Mononuclear cell (primary cell): Measurements from ENCODE around the gene RALBP1. TPM values are rescaled to one million over a fixed set of nuclear protein-coding genes. Genes with fewer than 3 reads are reported as not detected.

Experiments used
- H3K27me3 ChIP-seq: 2 replicates; pipeline ENCODE4 v1.6.0; 2011; ENCODE audit warnings: low read length, control low read depth; ENCODE audit not compliant: insufficient read depth
- H3K4me1 ChIP-seq: 2 replicates; pipeline ENCODE4 v1.5.1; 2011; ENCODE audit warnings: mild to moderate bottlenecking, low read length, control low read depth; ENCODE audit not compliant: insufficient read depth
- H3K4me3 ChIP-seq: 2 replicates; pipeline ENCODE4 v1.5.1; 2011; ENCODE audit warnings: mild to moderate bottlenecking, low read length, moderate library complexity
- H3K9me3 ChIP-seq: 2 replicates; pipeline ENCODE4 v1.5.1; 2011; ENCODE audit warnings: low read depth, mild to moderate bottlenecking, control low read depth, low read length
- total RNA-seq: library from RNA; depleted of rRNA; stranded (reverse); fragments of >200 nt; gene quantifications from one replicate; pipeline ENCODE4 v1.2.3, GENCODE V29; 2012

The RALBP1 gene
- total RNA-seq, 1 donor, result 15.6 TPM

DNA sequence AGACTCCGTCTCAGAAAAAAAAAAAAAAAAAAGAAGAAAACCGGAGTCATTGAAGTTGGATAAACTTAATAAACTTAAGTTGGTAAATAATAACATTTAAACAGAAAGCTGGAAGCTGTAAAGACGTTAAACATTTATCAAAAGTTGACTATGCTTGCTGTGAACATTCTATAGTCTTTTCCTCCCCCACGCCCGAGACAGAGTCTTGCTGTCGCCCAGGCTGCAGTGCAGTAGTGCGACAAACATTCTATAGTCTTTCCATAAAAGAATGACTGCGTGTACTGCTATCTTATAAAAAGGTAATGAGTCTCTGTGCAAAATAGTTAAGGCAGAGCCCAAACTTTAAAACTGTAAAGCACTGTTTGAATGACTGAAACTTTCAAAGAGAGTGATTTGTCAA is 93.9 kb downstream of the RALBP1 start:
- Histone ChIP-seq H3K4me1 (no peaks in the 10 kb centered on the region), H3K9me3 (no peaks in the 10 kb centered on the region), H3K27me3 (no peaks in the 10 kb centered on the region), H3K4me3 (no peak overlapping the region)

DNA sequence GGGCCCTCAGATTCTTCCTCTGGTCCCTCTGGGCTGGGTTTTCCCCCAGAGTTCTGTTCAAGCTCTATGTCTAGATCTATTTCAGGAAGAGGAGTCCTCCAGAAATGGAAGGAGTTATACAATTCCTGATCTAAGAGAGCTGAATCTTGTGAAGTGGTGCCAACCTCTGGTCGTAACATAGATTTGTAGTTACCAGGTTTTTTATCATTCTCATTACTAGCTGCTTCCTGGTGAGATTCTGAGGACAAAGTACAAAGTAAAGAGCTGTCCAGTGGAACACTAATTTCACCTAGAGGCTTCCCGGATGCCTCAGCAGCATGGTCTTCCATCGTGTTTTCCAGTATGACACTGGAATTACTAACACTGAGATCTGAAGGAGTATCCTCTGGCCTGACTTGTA is 94.9 kb downstream of the RALBP1 start:
- H3K4me3 ChIP-seq, result no peak overlapping the region
- H3K4me1 ChIP-seq, result no peaks in the 10 kb centered on the region

DNA sequence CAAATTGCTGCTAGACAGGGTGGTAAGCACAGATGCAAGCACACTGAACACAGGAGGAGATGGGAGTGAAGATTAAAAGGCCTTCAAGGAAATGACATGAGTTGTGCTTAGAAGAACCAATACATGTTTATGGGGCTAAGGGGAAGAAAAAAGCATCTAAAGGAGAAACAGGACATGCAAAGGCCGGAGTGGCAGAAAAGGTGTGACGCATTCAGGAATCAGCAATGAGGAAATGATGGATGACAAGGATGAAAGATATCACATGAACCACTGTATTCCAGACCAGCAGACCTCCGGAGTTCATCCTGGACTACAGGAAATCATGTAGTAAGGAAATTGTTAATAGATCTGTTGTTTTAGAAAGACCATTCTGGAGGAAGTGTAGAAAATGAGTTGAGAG is 96.2 kb downstream of the RALBP1 start:
- Histone ChIP-seq H3K27me3 (no peaks in the 10 kb centered on the region), H3K9me3 (no peaks in the 10 kb centered on the region), H3K4me1 (peaks cover 3% of the 10 kb centered on the region), H3K4me3 (no peak overlapping the region)

More for the DNA sequence above, 94.9 kb downstream of the RALBP1 start:
- Histone ChIP-seq H3K27me3 (no peaks in the 10 kb centered on the region), H3K9me3 (no peaks in the 10 kb centered on the region)

DNA sequence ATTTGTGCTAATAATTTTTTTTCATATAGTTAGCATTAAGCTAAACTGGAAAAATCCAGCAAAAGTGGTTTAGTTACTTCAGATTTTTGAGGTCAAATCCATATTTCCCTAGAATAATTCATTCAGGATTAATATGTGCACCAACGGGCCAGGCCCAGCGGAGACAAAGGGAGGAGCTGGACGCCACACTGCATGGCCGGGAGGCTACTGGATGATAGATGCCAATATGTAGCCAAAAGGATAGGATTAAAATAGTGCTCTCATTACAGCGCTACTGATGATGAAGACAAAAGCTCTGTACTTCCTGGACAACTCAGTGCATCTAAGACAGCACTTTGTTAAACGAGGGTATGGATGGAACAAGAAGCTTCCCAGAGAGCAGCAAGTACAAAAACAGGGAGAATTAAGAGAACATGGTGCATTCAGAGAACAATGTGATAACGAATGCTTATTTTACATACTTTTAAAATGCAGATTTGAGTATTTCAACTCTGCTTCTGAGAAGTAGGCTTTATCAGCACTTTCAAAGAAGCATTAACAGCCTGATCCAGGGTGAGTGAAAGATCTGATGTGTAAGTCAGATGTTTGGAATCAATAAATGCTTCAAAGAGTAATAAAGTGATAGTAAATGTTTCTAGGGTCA is 99.3 kb downstream of the RALBP1 start:
- no peaks in the 10 kb centered on the region for H3K9me3 ChIP-seq
- no peaks in the 10 kb centered on the region for H3K27me3 ChIP-seq
- H3K4me3 ChIP-seq, result no peak overlapping the region
- H3K4me1 ChIP-seq, result peaks cover 3% of the 10 kb centered on the region

DNA sequence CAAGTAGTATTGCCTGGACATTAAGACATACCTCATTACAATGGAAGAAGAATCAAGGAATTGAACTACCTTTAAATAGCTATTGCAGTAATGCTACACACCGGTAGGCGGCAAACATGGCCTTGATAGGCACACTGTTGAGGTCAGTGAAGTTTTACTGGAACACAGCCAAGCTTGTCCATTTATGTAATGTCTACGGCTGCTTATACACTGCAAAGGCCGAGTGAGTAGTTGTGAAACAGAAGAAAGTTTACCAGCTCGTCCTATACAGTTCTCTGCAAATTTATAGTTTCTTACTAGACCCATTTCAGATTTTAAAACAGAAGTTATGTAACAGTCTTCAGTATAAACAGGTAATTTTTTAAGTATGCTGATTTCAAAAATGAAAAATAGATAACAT is 100.2 kb downstream of the RALBP1 start:
- H3K9me3 ChIP-seq, result no peaks in the 10 kb centered on the region
- H3K4me3 ChIP-seq, result no peak overlapping the region
- H3K4me1 ChIP-seq, result peaks cover 3% of the 10 kb centered on the region
- H3K27me3 ChIP-seq, result no peaks in the 10 kb centered on the region

DNA sequence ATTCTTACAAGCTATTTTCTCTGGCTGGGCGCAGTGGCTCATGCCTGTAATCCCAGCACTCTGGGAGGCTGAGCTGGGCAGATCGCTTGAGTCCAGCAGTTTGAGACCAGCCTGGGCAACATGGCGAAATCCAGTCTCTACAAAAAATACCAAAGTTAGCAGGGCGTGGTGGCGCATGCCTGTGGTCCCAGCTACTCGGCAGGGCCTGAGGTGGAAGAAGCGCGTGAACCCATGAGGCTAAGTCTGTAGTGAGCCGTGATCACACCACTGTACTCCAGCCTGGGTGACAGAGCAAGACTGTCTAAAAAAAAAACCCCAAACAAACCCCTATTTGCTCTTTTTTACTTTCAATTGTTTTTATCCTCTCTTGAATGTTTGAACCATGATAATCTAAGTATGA is 102.0 kb downstream of the RALBP1 start:
- Histone ChIP-seq H3K27me3 (no peaks in the 10 kb centered on the region), H3K4me1 (peaks cover 3% of the 10 kb centered on the region), H3K9me3 (no peaks in the 10 kb centered on the region), H3K4me3 (no peak overlapping the region)

DNA sequence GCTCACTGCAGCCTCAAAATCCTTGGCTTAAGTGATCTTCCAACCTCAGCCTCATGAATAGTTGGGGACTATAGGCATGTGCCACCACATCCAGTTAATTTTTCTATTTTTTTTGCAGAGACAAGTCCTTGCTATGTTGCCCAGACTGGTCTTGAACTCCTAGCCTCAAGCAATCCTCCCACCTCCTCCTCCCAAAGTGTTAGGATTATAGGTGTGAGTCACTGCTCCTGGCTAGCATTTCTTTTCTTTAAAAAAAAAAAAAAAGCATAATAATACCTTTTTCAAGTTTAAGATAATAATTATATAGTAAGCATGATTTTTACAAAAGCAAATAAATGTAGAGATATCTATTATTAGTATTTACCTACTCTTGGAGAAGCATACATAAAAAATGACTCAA is 103.0 kb downstream of the RALBP1 start:
- Histone ChIP-seq H3K4me3 (no peak overlapping the region), H3K27me3 (no peaks in the 10 kb centered on the region), H3K4me1 (peaks cover 3% of the 10 kb centered on the region), H3K9me3 (no peaks in the 10 kb centered on the region)

DNA sequence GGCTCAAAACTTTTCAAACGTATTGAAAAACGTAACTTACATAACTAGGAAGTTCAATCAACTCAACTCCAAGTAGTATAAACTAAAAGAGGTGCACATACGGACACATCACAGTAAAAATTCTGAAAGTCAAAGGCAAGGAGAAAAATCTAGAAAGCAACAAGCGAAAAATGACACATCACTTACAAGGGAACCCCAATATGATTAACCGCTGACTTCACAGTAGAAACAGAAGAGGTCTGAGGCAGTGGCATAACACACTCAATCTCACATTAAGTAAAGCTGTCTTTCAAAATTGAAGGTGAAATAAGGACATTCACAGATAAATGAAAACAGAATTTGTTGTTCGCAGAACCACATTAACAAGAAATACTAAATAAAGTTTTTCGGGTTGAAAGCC is 106.4 kb downstream of the RALBP1 start:
- no peaks in the 10 kb centered on the region for H3K4me1 ChIP-seq

DNA sequence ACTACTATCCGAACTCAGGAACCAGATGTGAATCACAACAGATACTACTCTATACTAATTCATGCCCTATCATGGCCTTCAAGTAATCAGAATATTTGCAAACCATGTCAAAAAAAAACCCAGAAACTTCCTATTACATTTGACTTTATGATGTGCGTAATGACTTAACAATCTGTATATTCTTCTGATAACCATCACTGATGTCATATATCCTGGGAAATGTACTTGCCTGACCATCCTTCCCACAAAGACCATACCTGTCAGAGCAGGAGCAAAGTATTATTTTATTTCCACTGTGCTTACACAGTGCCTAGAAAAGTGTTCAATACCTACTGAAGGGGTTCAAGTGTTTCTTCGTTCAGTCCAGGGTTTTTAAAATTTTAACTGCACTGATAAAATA is 111.5 kb downstream of the RALBP1 start:
- no peaks in the 10 kb centered on the region for H3K4me1 ChIP-seq
- no peaks in the 10 kb centered on the region for H3K27me3 ChIP-seq
- H3K4me3 ChIP-seq, result no peak overlapping the region
- H3K9me3 ChIP-seq, result no peaks in the 10 kb centered on the region

More for the DNA sequence above, 106.4 kb downstream of the RALBP1 start:
- no peaks in the 10 kb centered on the region for H3K9me3 ChIP-seq
- H3K27me3 ChIP-seq, result no peaks in the 10 kb centered on the region
- no peak overlapping the region for H3K4me3 ChIP-seq

Other genes starting within 250 kb of the RALBP1 start
- gene TWSG1, start 140.7 kb upstream of the RALBP1 start, total RNA-seq, result 9.2 TPM
- 104 TPM for gene PPP4R1, start 139.0 kb downstream of the RALBP1 start, total RNA-seq
- gene RAB31, start 232.8 kb downstream of the RALBP1 start, total RNA-seq, result 47.8 TPM